IPS DF 6.9 (cell line): ENCODE data around the gene JMJD4.

ENCODE experiments used
- DNase-seq: peaks from one replicate; pipeline ENCODE4 v3.0.0-alpha.2; 2013; ENCODE audit warnings: low read depth, low spot score
- H3K27ac ChIP-seq: one replicate; pipeline ENCODE4 v1.5.1; 2013; ENCODE audit warnings: low read length, control low read depth
- H3K27me3 ChIP-seq: 2 replicates; pipeline ENCODE4 v1.6.1; 2013; ENCODE audit warnings: mild to moderate bottlenecking, low read length; ENCODE audit not compliant: control insufficient read depth, insufficient read depth
- H3K36me3 ChIP-seq: 2 replicates; pipeline ENCODE4 v1.6.1; 2013; ENCODE audit warnings: low read length; ENCODE audit not compliant: control insufficient read depth, insufficient read depth
- H3K4me1 ChIP-seq: 2 replicates; pipeline ENCODE4 v1.6.1; 2013; ENCODE audit warnings: low read length; ENCODE audit not compliant: control insufficient read depth, insufficient read depth
- H3K4me3 ChIP-seq: 2 replicates; pipeline ENCODE4 v1.5.1; 2013; ENCODE audit warnings: mild to moderate bottlenecking, low read length
- H3K9me3 ChIP-seq: 2 replicates; pipeline ENCODE4 v1.6.1; 2013; ENCODE audit warnings: low read length, inconsistent platforms; ENCODE audit not compliant: control insufficient read depth, insufficient read depth
- WGBS: extraction: QIAGEN DNeasy Blood & Tissue Kit; methylation state at CpG from one replicate; pipeline ENCODE4 v1.1.7; 2013; ENCODE audit warnings: mixed read lengths, missing lambda C conversion rate; ENCODE audit not compliant: insufficient read length, insufficient coverage; 5-methylcytosine and 5-hydroxymethylcytosine counted together

Gene JMJD4

DNA sequence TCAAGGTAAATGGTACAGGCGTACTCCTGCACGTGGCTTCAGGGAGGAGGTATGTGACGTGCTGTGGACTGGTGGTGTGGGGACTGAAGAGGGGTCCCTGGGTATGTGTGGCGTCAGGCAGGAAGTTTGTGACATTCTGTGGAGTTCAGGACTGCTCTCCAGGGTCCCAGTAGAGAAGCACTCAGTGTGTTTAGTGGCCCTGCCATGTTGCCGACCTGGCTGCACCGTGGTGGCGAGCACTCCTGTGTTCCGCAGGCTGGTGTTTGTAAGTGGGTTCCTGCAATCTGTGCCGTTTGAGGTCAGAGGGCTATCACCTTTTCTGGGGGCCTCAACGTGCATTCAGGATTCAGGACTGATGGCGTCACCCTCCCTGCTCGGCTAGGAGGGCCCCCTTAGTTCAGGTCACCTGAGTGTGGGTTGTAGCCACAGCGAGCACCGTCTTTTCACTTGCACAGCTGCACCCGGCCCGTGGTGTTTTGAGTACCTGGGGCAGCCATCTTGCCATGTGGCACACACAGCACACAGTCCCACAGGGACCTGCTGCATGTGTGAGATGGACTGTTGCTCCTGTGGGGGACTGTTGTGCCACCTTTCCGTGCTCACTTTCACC lies 26.6 kb upstream of the JMJD4 start:
- Histone ChIP-seq H3K27me3 (no peaks in the 10 kb centered on the region), H3K4me3 (no peak overlapping the region), H3K9me3 (no peaks in the 10 kb centered on the region), H3K36me3 (peaks cover 10% of the 10 kb centered on the region), H3K4me1 (no peaks in the 10 kb centered on the region), H3K27ac (no peak overlapping the region)
- no peak for DNase-seq
- no CpG with 5 or more reads among the region's 17 CpGs for WGBS

DNA sequence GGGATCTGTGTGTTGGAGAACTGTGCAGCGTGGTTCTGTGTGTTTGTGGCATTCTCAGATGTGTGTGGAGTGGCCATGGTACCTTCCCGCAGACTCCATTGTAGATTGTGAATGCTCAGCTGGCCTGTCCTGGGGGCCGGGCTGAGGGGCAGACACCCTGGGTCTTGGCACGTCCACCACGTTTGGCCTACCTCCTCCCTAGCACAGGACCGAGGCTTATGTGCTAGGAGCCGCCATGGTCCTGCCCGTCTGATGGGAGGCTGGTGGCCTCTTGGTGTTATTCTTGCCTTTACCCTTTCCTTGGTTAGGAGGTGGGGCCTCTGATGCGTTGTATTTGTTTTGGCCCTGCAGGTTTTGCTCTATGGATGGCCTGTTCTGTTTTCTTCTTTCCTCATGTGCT lies 25.3 kb upstream of the JMJD4 start:
- DNase-seq: no peak
- Histone ChIP-seq H3K36me3 (peaks cover 12% of the 10 kb centered on the region), H3K4me3 (no peak overlapping the region), H3K9me3 (no peaks in the 10 kb centered on the region), H3K27ac (no peak overlapping the region), H3K4me1 (no peaks in the 10 kb centered on the region), H3K27me3 (no peaks in the 10 kb centered on the region)
- WGBS: no CpG with 5 or more reads among the region's 9 CpGs

DNA sequence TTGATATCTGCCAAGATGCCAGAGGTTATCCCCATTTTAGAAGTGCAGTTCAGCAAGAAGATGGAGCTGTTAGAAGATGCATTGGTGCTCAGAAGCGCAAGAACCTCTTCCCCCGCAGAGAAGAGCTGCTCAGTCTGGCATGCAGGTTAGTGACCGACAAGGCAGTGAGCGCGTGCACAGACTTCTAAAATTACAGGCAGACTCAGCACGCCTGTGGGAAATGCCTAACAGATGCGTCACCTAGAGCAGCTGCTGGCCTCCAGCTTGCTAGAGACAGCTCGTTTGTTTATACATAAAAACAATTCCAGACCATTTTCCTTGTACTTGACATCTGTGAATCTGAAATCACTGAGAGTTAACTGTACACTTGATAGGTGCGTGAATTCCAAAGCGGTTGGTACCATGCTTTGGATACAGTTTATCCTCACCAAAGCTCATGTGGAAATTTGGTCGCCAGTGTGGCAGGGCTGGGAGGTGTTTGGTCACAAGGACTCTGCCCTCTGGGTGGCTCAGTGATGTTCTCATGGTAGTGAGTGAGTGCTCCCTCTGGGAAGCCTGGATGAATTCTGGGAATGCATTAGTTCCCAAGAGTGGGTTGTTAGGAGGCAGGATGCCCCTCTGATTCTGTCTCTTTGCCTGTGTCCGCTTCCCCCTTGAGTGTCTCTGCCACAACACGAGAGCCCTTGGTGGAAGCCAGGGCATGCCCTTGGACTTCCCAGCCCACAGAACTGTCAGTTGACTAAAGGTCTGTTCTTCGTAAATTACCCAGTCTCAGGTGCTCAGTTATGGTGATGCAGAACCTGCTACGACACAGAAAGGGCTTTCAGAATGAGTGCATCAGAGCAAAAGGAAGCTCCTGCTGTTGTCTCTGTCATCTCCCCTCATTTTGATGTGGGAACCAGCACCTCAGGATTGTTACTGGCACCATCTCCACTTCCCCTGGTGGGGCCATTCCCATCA lies 24.5 kb upstream of the JMJD4 start:
- no peak overlapping the region for H3K27ac ChIP-seq
- no peaks in the 10 kb centered on the region for H3K4me1 ChIP-seq
- no CpG with 5 or more reads among the region's 15 CpGs for WGBS
- no peaks in the 10 kb centered on the region for H3K27me3 ChIP-seq
- no peak for DNase-seq
- H3K9me3 ChIP-seq: no peaks in the 10 kb centered on the region
- H3K4me3 ChIP-seq: no peak overlapping the region
- peaks cover 12% of the 10 kb centered on the region for H3K36me3 ChIP-seq

DNA sequence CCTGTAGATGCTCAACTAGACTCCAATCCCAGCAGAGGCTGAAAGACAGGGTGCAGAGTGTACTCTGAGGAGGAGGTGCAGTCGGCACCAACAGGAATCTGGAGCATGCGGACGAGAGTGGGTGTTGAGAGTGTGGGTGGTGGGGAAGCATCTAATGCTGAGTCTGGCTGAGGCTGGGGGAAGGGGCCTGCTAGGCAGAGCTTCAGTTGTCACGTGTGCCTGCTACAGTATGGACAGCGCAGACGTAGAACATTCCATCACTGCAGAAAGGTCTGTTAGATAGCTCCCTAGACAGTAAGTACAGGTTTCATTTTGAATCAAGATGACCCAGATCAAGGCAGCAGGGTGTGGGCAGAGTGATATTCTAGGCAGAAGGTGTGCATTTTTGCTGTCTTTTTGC lies 23.3 kb upstream of the JMJD4 start:
- no peaks in the 10 kb centered on the region for H3K4me1 ChIP-seq
- no CpG with 5 or more reads among the region's 6 CpGs for WGBS
- H3K27ac ChIP-seq: no peak overlapping the region
- H3K36me3 ChIP-seq: peaks cover 12% of the 10 kb centered on the region
- no peaks in the 10 kb centered on the region for H3K27me3 ChIP-seq
- DNase-seq: no peak
- H3K9me3 ChIP-seq: no peaks in the 10 kb centered on the region
- H3K4me3 ChIP-seq: no peak overlapping the region

DNA sequence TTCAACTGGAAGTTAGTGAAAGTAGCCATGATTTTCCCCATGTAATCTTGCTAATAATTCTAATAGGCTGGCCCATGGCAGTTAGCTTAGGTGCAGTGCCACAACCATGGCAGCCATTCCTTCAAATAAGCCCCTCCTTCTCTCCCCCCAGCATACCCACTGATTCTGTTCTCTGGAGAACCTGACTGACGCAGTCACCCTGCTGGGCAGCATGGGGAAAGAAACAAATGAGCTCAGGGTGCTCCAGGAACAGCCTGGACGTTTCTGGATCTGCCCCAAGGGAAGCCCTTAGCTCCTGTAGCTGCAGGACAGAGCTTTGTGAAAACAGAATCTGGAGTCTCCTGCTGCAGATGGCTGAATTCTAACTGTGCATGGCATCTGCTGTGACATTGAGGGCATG lies 22.7 kb upstream of the JMJD4 start:
- WGBS: no CpG with 5 or more reads among the region's 2 CpGs
- peaks cover 12% of the 10 kb centered on the region for H3K36me3 ChIP-seq
- DNase-seq: no peak

DNA sequence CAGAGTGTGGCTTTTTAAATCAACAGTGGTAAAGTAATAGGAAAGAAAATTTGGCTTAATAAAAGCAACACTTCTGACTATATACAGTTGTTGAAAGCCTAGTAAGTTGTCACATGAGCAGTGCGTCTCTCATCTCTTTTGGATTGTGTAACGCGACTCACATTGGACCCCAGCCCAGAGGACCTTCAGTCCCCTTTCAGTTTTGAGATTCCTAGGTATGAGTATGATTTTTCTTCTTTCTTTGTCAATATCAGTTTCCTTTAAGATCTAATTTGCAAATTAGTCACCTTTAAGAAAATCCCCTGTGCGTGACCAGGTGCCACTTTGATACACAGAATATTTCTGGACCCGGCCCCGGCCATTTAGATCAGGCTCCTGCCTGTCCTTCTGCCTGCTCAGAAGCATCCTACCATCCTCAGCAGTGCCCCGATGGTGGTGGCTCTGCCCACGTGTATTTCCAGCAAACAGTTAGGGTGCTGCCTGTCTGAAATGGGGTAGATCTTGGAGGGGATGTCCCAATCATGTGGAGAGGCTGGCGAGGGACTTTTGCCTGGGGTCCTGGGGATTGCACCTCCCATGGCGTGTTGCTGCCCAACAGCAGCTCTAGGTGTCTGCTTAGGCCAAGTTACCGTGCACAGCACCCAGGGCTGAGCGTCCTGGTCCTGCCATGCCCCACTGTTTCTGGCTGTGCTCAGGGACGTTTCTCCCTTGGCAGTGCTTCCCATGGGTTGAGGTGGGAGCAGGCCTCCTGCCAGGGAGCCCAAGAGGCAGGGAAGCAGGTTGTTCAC lies 21.3 kb upstream of the JMJD4 start:
- H3K4me3 ChIP-seq: no peak overlapping the region
- no peak overlapping the region for H3K27ac ChIP-seq
- DNase-seq: no peak
- H3K9me3 ChIP-seq: no peaks in the 10 kb centered on the region
- H3K27me3 ChIP-seq: no peaks in the 10 kb centered on the region
- WGBS: no CpG with 5 or more reads among the region's 13 CpGs
- peaks cover 13% of the 10 kb centered on the region for H3K36me3 ChIP-seq
- H3K4me1 ChIP-seq: no peaks in the 10 kb centered on the region

More for the DNA sequence above, 22.7 kb upstream of the JMJD4 start:
- Histone ChIP-seq H3K4me1 (no peaks in the 10 kb centered on the region), H3K27me3 (no peaks in the 10 kb centered on the region), H3K9me3 (no peaks in the 10 kb centered on the region), H3K27ac (no peak overlapping the region), H3K4me3 (no peak overlapping the region)

DNA sequence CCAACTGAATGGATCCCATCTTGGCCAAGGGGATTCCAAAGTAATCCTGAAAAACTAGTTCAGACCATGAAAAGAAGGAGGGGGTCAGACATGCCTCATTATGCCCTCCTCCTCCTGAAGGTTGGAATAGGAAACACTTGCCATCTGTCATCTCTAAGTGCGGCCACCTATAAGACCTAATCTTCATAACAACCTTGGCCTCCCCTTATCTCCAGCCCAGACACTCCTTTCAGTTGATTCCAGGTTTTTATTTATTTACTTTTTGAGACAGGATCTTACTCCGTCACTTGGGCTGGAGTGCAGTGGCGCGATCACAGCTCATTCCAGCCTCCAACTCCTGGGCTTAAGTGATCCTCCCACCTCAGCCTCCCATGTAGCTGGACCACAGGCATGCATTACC lies 19.9 kb upstream of the JMJD4 start:
- no peaks in the 10 kb centered on the region for H3K9me3 ChIP-seq

DNA sequence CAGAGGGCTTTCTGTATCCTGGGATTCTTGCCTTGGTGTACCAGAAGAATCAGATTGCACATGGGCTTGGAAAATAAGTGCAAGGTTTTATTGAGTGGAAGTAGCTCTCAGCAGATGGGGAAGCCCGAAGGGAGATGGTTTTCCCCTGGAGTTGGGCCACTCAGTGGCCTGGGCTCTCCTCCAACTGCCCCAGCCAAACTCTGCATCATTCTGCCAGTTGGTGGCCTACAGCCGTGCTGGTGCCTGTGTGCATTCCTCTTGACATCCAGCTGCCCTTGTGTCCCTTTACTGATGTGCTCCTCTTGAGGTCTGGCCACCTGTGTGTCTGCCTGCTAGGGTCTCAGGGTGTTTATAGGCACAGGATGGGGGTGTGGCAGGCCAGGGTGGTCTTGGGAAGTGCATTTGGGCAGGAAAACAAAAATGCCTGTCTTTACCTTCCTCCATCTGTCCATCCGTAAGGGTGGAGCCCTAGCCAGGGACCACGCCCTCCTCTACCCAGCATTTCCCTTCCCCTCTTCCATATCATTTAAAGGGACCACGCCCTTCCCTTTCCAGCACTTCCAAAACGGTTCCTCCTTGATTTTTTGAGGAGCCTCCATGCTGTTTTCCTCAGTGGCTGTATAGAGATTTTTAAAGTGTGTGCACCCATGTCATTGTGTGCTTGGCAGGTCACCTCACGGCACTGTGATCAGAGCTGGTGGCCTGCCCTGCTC lies 19.1 kb upstream of the JMJD4 start:
- peaks cover 10% of the 10 kb centered on the region for H3K36me3 ChIP-seq
- no CpG with 5 or more reads among the region's 7 CpGs for WGBS

More for the DNA sequence above, 19.9 kb upstream of the JMJD4 start:
- no peak for DNase-seq
- H3K36me3 ChIP-seq: peaks cover 15% of the 10 kb centered on the region
- no peak overlapping the region for H3K4me3 ChIP-seq
- H3K4me1 ChIP-seq: no peaks in the 10 kb centered on the region
- H3K27ac ChIP-seq: no peak overlapping the region
- no peaks in the 10 kb centered on the region for H3K27me3 ChIP-seq
- WGBS: no CpG with 5 or more reads among the region's 4 CpGs

DNA sequence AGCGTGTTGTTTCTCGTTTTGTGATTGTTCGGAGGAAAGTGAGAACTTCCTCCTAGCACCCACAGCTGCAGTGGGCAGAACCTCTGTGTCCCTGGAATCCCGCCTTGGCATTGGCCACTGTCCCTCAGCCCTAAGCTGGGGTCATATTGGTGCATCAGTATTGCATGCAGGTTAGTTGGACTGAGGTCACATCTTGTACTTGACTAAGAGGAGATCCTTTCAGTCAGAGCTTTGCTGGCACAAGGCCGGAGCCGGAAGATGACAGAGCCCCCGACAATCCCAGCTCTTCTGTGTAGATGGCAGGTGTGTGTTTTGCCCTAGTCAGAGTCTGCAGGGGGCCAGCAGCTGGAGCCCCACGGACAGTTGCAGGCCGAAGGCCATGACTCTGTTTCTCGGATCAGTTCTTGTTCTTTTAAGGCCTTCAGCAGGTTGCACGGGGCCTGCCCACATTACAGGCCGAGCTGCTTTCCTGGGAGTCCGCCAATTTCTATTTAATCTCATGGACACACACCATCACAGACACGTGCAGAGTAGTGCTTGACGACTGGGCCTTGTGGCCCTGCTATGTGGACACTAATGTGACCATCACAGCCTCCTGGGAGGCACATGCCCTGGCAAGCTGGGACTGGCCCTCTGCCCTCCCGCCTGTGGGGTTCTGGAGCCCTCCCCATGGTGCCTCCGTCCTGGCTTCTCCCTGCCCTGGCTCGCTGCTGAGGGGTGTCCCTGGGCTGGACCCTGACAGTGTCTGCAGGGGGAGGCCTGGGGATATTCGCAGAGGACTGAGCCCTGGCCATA lies 15.0 kb upstream of the JMJD4 start:
- Histone ChIP-seq H3K4me3 (no peak overlapping the region), H3K27me3 (no peaks in the 10 kb centered on the region), H3K36me3 (peaks cover 10% of the 10 kb centered on the region; the same call in 1 of the 2 replicates), H3K4me1 (no peaks in the 10 kb centered on the region), H3K27ac (no peak overlapping the region), H3K9me3 (no peaks in the 10 kb centered on the region)
- WGBS: no CpG with 5 or more reads among the region's 19 CpGs
- no peak for DNase-seq

More for the DNA sequence above, 19.1 kb upstream of the JMJD4 start:
- no peak overlapping the region for H3K4me3 ChIP-seq
- no peak overlapping the region for H3K27ac ChIP-seq
- DNase-seq: no peak
- H3K9me3 ChIP-seq: no peaks in the 10 kb centered on the region
- no peaks in the 10 kb centered on the region for H3K27me3 ChIP-seq
- H3K4me1 ChIP-seq: no peaks in the 10 kb centered on the region
